HepG2 (cell line): Measurements from ENCODE around the gene ODAD4. TPM values are rescaled to one million over a fixed set of nuclear protein-coding genes. Genes with fewer than 3 reads are reported as not detected.

Source experiments
- ATF7 ChIP-seq, 2 experiments: fragments of 450-650 bp in 1 of 2; sonication (generic) in 1 of 2; formaldehyde crosslinking in 1 of 2; IDR thresholded peaks; 2 replicates each; pipeline versions ENCODE4 v1.4.0 to v1.6.1; 2016 to 2020; ENCODE audit warnings: antibody characterized with exemption in 1 of 2, mild to moderate bottlenecking in 1 of 2, missing genetic modification reagents in 1 of 2
- CSRNP2 ChIP-seq: sonication (generic); formaldehyde crosslinking; conservative IDR thresholded peaks from 2 replicates; pipeline ENCODE4 v1.8.0; 2022; ENCODE audit warnings: low read depth, missing genetic modification reagents
- GPN1 ChIP-seq: sonication (generic); formaldehyde crosslinking; IDR thresholded peaks from 2 replicates; pipeline ENCODE4 v1.5.1; 2020; ENCODE audit warnings: missing genetic modification reagents, borderline replicate concordance
- GTF3A ChIP-seq: sonication (generic); formaldehyde crosslinking; conservative IDR thresholded peaks from 2 replicates; pipeline ENCODE4 v1.4.0; 2020; ENCODE audit warnings: mild to moderate bottlenecking, missing genetic modification reagents
- KMT2B ChIP-seq: IDR thresholded peaks from 2 replicates; pipeline ENCODE4 v1.6.1; 2016; ENCODE audit warnings: missing genetic modification reagents, missing compliant biosample characterization
- MAFK ChIP-seq, 2 experiments: IDR thresholded peaks in 1 of 2; conservative IDR thresholded peaks in 1 of 2; 2 replicates each; pipeline ENCODE4 v1.6.1; 2011; ENCODE audit warnings: improper control_type of control experiment in 2 of 2, low read length in 2 of 2
- MAZ ChIP-seq, 2 experiments: sonication (generic) in 1 of 2; formaldehyde crosslinking in 1 of 2; IDR thresholded peaks; 2 replicates each; pipeline versions ENCODE4 v1.5.0 to v1.6.1; 2012 to 2020; ENCODE audit warnings: low read depth in 2 of 2, mild to moderate bottlenecking in 2 of 2, borderline replicate concordance in 1 of 2, improper control_type of control experiment in 1 of 2, low read length in 1 of 2, missing genetic modification reagents in 1 of 2, moderate library complexity in 1 of 2
- TP53 ChIP-seq: sonication (generic); formaldehyde crosslinking; conservative IDR thresholded peaks from 2 replicates; pipeline ENCODE4 v1.4.0; 2020; ENCODE audit warnings: missing genetic modification reagents
- ZFP82 ChIP-seq: sonication (generic); formaldehyde crosslinking; IDR thresholded peaks from 2 replicates; pipeline ENCODE4 v1.5.1; 2020; ENCODE audit warnings: mild to moderate bottlenecking, missing genetic modification reagents, borderline replicate concordance
- ZKSCAN1 ChIP-seq: fragments of 150-350 bp; IDR thresholded peaks from 2 replicates; pipeline ENCODE4 v1.6.1; 2014; ENCODE audit warnings: low read length
- ZNF275 ChIP-seq: sonication (generic); formaldehyde crosslinking; IDR thresholded peaks from 2 replicates; pipeline ENCODE4 v1.8.0; 2022; ENCODE audit warnings: missing genetic modification reagents, mild to moderate bottlenecking, inconsistent platforms, borderline replicate concordance
- ZNF292 ChIP-seq: sonication (generic); formaldehyde crosslinking; IDR thresholded peaks from 2 replicates; pipeline ENCODE4 v1.8.1; 2022; ENCODE audit warnings: mild to moderate bottlenecking, low read depth, missing genetic modification reagents, borderline replicate concordance
- ZNF564 ChIP-seq: sonication (generic); formaldehyde crosslinking; IDR thresholded peaks from 2 replicates; pipeline ENCODE4 v1.8.1; 2023; ENCODE audit warnings: mild to moderate bottlenecking, missing genetic modification reagents
- ZNF569 ChIP-seq: sonication (generic); formaldehyde crosslinking; IDR thresholded peaks from 2 replicates; pipeline ENCODE4 v1.5.0; 2020; ENCODE audit warnings: mild to moderate bottlenecking, missing genetic modification reagents, moderate library complexity, borderline replicate concordance
- ZNF609 ChIP-seq: sonication (generic); formaldehyde crosslinking; IDR thresholded peaks from 2 replicates; pipeline ENCODE4 v1.4.0; 2020; ENCODE audit warnings: mild to moderate bottlenecking, missing genetic modification reagents, borderline replicate concordance
- ZNF775 ChIP-seq: sonication (generic); formaldehyde crosslinking; IDR thresholded peaks from 2 replicates; pipeline ENCODE4 v1.4.0; 2020; ENCODE audit warnings: missing genetic modification reagents, mild to moderate bottlenecking, moderate library complexity, borderline replicate concordance
- polyA plus RNA-seq, 8 experiments: library from polyadenylated mRNA; depleted of rRNA in 3 of 8; stranded (reverse) in 7 of 8; unstranded in 1 of 8; fragments of >200 nt; fragmentation: Illumina TruSeq in 4 of 8; extraction: Trizol in 4 of 8; gene quantifications; 2 replicates each; pipeline versions ENCODE4 v1.2.1 to v1.2.3, GENCODE V29; 2011 to 2016; ENCODE audit warnings: low read depth in 4 of 8, missing spikeins in 1 of 8, mixed read lengths in 1 of 8; ENCODE audit not compliant: insufficient read depth in 1 of 8
- total RNA-seq, 5 experiments: library from RNA; depleted of rRNA; stranded (reverse); fragments of >200 nt; fragmentation: Illumina TruSeq; extraction: Trizol; gene quantifications; 2 replicates each; pipeline ENCODE4 v1.2.3, GENCODE V29; 2016; ENCODE audit warnings: low read depth in 1 of 5

Gene ODAD4
- total and polyA plus RNA-seq, 2 of the 13 experiments (the other 11 are each of a cell fraction or from before 2014, with no cell fraction given) = 0.48 to 0.53 TPM

GRCh38 chr17:41919165-41919817 lies 11.1 kb upstream of the ODAD4 start (continued):
- TF ChIP-seq ZNF275 (CRISPR knock-in tag) = no peak
- no peak for TF ChIP-seq ZNF564 (CRISPR knock-in tag)
- TF ChIP-seq ZNF569 (CRISPR knock-in tag) = 0 out of 2 replicates have a peak, but pooled peaks have one; percentile 23
- TF ChIP-seq MAFK (conservative IDR thresholded peaks at IDR 0.05 in 1 of 2, IDR thresholded peaks at IDR 0.05 in 1 of 2; ENCODE audit: low read length in 2 of 2) = no peak
- peak; percentile 87 for TF ChIP-seq MAZ (IDR thresholded peaks at IDR 0.05; ENCODE audit: borderline replicate concordance, low read depth, low read length)
- peak; percentile 67; the same call in 1 of the 2 replicates for TF ChIP-seq MAZ (CRISPR knock-in tag; IDR thresholded peaks at IDR 0.05; ENCODE audit: low read depth)
- TF ChIP-seq KMT2B (CRISPR knock-in tag) = no peak; the same call in 1 of the 2 replicates
- peak; percentile 23; the same call in 1 of the 2 replicates for TF ChIP-seq GTF3A
- TF ChIP-seq CSRNP2 (CRISPR knock-in tag) = no peak
- TF ChIP-seq ATF7 (IDR thresholded peaks at IDR 0.05) = no peak
- TF ChIP-seq ATF7 (CRISPR knock-in tag; IDR thresholded peaks at IDR 0.05) = no peak; the same call in 1 of the 2 replicates
- TF ChIP-seq ZNF775 (CRISPR knock-in tag) = no peak
- TF ChIP-seq TP53 (CRISPR knock-in tag) = no peak
- TF ChIP-seq ZFP82 (CRISPR knock-in tag) = no peak
- no peak for TF ChIP-seq GPN1 (CRISPR knock-in tag)
- TF ChIP-seq ZKSCAN1 = no peak
- TF ChIP-seq ZNF292 = peak; percentile 88
- peak; percentile 42; the same call in 1 of the 2 replicates for TF ChIP-seq ZNF609 (CRISPR knock-in tag)
